ENCODE results near the gene SPEM3.
A peak's percentile ranks its signal among the peaks of the same experiment; 100 is the strongest.
"Not testable (repeated sequence)": the region's sequence is repeated elsewhere in the genome, so short reads cannot be mapped to it uniquely, and the experiment has no call there.

The SPEM3 gene

GRCh38 chr17:7475764-7476422 is 47.2 kb downstream of the SPEM3 start:
- DNase-seq: no peak

DNA sequence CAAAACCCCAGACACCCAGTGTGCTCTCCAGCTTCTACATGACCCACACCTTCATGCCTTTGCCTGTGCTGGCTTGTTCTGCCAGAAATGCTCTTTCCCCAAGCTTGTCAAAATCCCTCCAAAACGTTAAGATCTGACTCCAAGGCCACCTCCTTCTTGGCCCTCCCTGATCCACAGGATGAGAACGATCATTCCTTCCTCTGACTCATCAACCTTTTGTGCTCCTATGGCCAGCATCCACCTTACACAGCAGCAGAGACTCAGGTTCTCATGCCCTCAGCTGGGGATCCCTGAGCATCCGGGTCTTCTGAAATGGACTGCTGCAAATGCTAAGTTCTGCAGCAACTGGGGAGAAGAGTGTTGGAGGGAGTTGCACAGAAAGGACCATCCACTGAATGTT is 47.8 kb downstream of the SPEM3 start:
- no peak for DNase-seq

DNA sequence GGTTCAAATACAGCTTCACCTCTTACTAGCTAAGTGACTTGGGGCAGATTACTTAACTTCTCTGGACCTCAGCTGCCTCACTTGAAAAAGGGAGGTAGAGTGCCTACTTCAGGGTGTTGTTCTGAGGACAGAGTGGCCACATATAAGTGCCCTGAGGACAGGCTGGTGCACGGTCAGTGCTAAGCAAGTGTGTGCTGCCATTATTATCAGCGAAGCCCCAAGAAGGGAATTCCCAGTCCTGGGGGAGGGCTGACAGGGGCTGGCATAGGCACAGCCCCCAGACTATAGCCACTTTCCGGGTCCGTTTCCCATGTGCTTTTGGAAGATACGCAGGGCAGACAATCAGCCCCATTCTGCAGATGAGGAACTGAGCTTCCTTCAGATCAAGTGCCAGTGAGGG is 48.3 kb downstream of the SPEM3 start:
- DNase-seq: no peak

DNA sequence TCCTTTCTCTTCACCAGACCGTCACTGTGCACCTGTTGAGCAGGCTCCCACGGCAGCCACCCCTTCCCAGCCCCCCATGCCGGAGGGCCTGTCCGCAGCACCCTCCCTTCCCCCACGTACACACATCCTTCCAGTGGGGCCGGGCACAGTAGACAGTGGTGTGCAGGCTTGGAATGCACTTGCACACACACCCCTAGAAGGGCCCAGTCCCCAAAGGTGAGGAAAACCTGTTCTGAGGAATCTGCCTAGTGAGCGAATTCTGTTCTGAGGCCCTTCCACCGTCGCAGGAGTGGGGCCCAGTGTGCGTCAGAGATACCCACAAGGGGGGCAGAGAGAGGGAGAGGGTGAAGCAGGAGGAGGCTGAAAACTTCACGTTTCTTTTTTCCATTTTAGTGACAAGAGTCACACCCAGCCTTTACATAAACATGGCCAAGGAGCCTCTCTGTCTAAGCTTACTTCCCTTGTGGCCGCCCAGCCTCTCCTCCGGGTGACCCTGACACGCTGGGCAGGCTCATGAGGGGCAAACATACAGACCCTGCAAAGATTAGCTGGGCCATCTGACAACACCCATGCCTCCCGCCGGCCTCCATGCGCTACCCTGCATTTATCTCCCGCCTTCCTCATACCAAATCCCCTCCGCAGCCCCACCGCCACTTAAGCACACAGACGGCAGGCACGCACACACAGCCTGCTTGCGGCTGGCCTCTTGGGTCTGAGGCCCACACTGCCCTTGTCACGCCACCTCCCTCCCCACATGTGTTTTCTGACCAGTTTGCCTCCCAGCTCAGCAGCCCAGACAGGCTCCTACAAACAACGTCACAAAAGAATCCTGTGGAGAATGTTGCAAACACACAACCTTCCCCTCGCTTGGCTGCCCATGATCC is 49.0 kb downstream of the SPEM3 start:
- DNase-seq: no peak

- DNase-seq: no peak
Observed at GRCh38 chr17:7478276-7479212, 49.9 kb downstream of the SPEM3 start.

DNA sequence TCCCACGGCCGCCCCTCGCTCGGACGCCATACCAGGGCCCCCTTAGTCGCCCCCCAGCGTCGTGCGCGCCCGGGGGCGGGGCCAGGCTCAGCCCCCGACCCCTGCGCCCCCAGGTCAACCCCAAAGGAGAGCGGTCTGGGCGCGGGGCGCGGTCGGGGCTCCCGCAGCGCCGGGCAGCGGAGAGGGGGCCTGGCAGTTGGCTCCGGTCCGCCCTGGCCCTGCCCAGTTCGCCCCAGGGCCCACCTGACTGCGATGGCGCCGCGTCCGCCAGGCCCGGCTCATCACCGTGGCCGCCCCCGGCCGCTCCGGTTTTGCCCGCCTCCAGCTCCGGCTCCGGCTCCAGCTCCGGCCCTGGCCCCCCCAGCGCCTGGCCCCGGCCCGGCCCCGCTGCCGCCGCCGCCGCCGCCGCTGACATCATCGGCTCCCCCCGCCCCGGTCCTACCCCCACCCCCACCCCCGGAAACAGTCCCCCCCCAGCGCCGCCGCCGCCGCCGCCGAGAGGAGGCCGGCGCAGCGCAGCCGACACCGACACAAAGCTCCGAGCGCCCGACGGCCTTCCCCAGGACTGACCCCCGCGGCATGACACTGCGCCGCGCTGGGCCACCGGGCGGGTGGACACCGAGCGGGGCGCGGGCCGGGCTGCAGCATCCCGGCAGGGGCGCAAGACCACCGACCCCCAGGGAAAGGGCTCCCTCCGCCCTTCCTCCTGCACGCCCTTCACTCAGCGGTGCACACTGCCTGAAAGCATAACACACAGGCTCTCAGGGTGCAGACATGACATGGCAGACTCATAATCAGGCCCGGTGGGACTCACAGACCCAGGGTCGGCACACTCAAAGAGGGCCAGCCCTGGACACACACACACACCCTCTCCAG is 50.8 kb downstream of the SPEM3 start, which contains the start of gene ZBTB4:
ZBTB4 (minus strand) TSS at position 419 of the 876 bp plus-strand sequence. CDS start 12,830 bp downstream, outside the sequence.
- DNase-seq: no peak

DNA sequence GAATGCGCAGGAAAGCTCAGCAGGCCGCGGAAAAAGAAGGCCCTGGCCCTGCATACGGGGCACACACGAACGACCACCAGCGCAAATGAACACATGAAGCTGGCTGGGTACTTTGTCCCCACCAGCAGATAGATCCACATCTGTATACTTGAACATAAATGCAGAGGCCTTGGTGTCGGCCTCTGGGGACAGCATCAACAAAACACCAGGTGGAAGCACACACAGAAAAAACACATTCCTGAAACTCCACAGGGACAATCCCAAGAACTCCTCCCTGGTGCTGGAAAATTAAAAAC is 51.4 kb downstream of the SPEM3 start:
- peak; percentile 46 for DNase-seq

- not testable (repeated sequence) for DNase-seq
Observed at GRCh38 chr17:7481275-7481674, 52.6 kb downstream of the SPEM3 start, which contains the start of gene SLC35G6. SLC35G6 (plus strand) TSS chr17:7481446; CDS start chr17:7481517, 71 bp downstream.

DNA sequence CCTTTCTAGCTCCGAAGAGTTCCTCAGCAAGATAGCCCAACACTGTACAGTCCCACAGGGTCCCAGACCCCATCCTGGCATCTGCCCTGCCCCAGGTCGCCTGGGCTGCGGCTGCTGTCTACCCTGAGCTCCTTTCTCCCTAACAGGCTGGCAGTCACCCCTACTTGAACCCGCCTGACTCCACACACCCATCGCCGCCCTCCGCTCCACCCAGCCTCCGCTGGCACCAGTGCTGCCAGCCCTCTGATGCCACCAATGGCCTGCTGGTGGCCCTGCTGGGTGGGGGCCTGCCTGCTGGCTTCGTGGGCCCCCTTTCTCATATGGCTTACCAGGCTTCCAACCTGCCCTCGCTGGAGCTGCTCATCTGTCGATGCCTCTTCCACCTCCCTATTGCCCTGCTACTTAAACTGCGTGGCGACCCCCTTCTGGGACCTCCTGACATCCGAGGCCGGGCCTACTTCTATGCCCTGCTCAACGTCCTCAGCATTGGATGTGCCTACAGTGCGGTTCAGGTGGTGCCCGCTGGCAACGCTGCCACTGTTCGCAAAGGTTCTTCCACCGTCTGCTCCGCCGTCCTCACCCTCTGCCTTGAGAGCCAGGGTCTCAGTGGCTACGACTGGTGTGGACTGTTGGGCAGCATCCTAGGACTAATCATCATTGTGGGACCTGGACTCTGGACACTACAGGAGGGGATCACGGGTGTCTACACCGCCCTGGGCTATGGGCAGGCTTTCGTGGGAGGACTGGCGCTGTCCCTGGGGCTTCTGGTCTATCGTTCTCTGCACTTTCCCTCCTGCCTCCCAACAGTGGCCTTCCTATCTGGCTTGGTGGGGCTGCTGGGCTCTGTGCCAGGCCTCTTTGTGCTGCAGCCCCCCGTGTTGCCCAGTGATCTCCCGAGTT is 53.4 kb downstream of the SPEM3 start:
- DNase-seq: not testable (repeated sequence)
